Activated naive CD8-positive, alpha-beta T cell treated with anti-CD3 and anti-CD28 coated beads for 36 hours (primary cell): ENCODE results near the gene LMF1. TPM values are rescaled to one million over a fixed set of nuclear protein-coding genes. Genes with fewer than 3 reads are reported as not detected.

ENCODE experiments used
- DNase-seq: peaks from one replicate; pipeline ENCODE4 v3.0.0; 2021
- H3K27ac Mint-ChIP-seq: one replicate; pipeline ENCODE4 v1.8.0; 2022; ENCODE audit warnings: mild to moderate bottlenecking, moderate library complexity, mixed read lengths
- H3K27me3 Mint-ChIP-seq: one replicate; pipeline ENCODE4 v1.8.0; 2022; ENCODE audit warnings: mild to moderate bottlenecking, mixed read lengths
- H3K36me3 Mint-ChIP-seq: one replicate; pipeline ENCODE4 v1.8.0; 2021; ENCODE audit warnings: mild to moderate bottlenecking, mixed read lengths
- H3K4me1 Mint-ChIP-seq: one replicate; pipeline ENCODE4 v1.8.0; 2021; ENCODE audit warnings: mixed read lengths
- H3K4me3 Mint-ChIP-seq: one replicate; pipeline ENCODE4 v1.8.0; 2022; ENCODE audit warnings: mild to moderate bottlenecking, moderate library complexity, mixed read lengths
- H3K9me3 Mint-ChIP-seq: one replicate; pipeline ENCODE4 v1.8.0; 2022; ENCODE audit warnings: mixed read lengths
- total RNA-seq, 2 experiments: library from RNA; stranded (reverse); gene quantifications; one replicate each; pipeline ENCODE4 v1.2.3, GENCODE V29; 2021

The LMF1 gene
- total RNA-seq, 2 experiments from 2014 or later: 7.0 to 8.1 TPM

DNA sequence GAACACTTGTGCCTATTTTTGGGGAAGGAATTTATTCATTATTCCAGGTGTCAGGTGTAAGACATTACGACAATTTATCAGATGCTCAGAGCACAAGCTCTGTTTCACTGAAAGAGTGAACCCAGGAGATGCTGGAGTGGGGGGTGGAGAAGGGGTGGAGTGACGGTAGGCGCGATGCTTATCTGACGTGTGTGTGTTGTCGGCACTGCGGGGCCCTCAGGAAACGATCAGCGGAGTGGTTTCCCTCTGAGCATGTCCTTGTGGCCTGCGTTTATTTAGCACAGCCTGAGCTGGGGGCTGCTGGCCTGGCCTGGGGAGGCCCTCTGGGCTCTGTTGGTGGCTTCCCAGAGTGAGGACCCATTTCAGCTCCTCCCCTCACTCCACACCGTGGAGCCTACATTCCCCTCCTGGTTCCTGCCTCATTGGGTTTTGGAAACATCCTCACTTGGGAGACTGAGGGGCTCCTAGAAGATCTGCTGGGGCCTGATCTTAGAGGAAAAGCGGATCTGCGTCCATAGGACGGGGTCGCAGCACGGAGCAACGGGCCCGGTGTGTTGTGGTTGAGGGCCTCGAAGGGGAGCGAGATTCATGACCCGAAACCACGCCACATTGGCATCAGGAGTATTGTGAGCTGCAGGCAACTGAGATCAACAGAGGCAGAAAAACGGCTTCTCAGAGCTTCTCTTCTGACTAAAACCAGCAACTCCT, 151.3 kb downstream of the LMF1 start:
- Mint-ChIP-seq H3K27ac (no peak overlapping the region), H3K4me1 (peaks cover 3% of the 10 kb centered on the region), H3K27me3 (peaks cover 9% of the 10 kb centered on the region), H3K4me3 (no peak overlapping the region), H3K36me3 (no peaks in the 10 kb centered on the region), H3K9me3 (no peaks in the 10 kb centered on the region)
- no peak for DNase-seq

DNA sequence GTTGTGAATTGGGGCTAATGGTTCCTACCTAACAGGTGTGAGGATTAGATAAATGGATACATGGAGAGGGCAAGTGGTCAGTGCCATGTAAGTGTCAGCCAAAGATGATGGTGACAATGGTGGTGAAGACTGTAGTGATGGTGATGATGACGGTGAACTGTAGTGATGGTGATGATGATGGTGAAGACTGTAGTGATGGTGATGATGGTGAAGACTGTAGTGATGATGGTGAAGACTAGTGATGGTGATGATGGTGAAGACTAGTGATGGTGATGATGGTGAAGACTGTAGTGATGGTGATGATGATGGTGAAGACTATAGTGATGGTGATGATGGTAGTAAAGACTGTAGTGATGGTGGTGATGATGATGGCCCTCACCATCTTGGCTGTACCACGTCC, 152.2 kb downstream of the LMF1 start:
- Mint-ChIP-seq H3K4me3 (no peak overlapping the region), H3K36me3 (no peaks in the 10 kb centered on the region), H3K4me1 (peaks cover 3% of the 10 kb centered on the region), H3K27ac (no peak overlapping the region), H3K9me3 (no peaks in the 10 kb centered on the region), H3K27me3 (peaks cover 12% of the 10 kb centered on the region)
- DNase-seq: no peak

DNA sequence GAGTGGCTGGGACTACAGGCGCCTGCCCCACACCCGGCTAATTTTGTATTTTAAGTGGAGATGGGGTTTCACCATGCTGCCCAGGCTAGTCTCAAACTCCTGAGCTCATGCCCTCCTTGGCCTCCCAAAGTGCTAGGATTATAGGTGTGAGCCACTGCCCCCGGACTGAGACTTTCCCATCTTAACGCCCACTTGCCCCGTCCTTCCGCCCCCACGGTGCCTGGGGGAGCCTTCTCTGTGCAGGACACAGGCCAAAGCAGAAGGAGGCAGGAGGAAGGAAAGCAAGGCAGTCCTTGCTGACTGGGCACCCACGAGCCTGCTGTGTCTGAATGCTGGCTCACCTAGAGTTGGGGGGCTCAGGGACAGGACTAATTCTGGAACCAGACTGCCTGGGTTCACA, 152.7 kb downstream of the LMF1 start:
- Mint-ChIP-seq H3K4me3 (no peak overlapping the region), H3K36me3 (no peaks in the 10 kb centered on the region)

DNA sequence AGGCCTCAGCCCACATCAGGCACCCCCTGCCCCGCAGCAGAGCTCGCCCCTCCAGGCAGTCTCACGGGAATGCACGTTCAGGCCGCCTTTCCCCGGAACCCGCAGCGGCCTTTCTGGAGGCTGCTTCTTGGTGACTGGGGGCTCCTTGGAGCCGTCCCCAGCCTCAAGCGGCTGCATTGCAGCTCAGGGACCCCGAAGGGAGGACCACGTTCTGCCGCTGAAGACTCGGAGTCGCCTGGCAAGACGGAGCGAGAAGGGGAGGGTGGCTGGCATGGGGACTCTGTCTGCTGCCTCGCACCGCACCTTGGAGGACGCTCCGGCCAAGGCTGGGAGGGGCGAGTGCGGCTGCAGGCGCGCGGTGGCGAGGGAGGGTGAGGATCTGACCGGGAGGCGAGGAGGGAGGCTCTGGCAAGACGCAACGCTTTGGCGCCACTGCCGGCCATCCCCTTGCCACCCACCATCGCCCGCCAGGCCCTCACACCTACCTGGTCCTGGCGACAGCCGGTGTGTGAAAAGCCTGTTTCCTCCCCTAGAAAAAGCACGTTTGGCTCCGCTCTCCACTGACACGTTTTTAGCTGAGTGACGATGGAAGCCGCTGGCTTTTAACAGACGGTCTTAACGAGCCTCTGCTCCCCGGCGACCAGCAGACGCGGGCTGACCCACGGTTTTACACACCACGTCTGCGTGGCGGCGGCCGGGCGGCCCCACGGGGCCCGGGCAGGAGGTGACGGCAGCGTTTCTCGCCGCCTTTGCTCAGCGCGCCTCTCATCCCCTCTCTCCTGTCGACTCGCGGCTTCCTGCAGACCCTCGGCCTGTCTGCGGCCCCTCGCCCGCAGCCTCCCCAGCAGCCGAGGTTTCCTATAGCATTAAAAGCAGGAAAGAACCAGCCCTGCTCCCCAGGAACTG, 153.5 kb downstream of the LMF1 start:
- peaks cover 3% of the 10 kb centered on the region for H3K4me1 Mint-ChIP-seq
- no peaks in the 10 kb centered on the region for H3K9me3 Mint-ChIP-seq
- no peak overlapping the region for H3K4me3 Mint-ChIP-seq
- H3K27ac Mint-ChIP-seq: no peak overlapping the region
- DNase-seq: no peak
- peaks cover 17% of the 10 kb centered on the region for H3K27me3 Mint-ChIP-seq
- no peaks in the 10 kb centered on the region for H3K36me3 Mint-ChIP-seq

More for the DNA sequence above, 152.7 kb downstream of the LMF1 start:
- no peak for DNase-seq
- H3K9me3 Mint-ChIP-seq: no peaks in the 10 kb centered on the region
- peaks cover 3% of the 10 kb centered on the region for H3K4me1 Mint-ChIP-seq
- H3K27ac Mint-ChIP-seq: no peak overlapping the region
- H3K27me3 Mint-ChIP-seq: peaks cover 12% of the 10 kb centered on the region

DNA sequence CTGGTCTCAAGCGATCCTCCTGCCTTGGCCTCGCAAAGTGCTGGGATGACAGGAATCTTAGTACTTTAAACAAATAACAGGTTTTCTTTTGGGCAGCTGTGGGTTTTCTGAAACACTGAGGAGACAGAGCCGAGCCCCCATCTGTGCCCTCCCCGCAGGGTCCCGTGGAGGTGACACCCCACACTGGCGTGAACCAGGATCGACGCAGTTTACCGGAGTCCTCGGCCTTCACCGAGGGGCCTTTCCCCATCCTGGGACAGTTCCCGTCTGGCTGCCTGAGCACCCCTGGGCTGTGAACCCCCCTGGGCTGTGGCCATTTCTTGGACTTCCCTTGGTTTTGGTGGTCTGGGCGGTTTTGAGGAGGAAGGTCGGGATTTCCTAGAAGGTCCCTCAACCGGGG, 154.9 kb downstream of the LMF1 start:
- peaks cover 3% of the 10 kb centered on the region for H3K4me1 Mint-ChIP-seq
- no peaks in the 10 kb centered on the region for H3K9me3 Mint-ChIP-seq
- no peak for DNase-seq

DNA sequence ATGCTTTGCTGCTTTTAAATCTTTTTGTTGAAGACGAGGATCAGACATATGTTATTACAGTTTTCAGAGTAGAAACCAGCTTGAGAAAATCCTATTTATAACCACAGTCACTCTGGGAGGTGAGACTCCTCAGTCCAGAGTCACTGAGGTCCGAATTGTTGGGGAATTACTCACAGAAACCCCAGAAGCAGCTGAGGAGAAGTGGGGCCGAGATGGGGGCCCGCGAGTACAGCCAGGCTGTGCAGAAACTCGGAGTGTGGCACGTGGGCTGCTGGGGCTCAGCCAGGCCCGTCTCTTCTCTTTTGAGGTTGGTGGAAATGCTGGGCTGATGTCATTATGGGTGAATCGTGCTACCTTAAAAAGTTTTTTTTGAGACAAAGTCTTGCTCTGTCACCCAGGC, 155.8 kb downstream of the LMF1 start:
- Mint-ChIP-seq H3K27ac (no peak overlapping the region), H3K4me1 (peaks cover 3% of the 10 kb centered on the region), H3K36me3 (no peaks in the 10 kb centered on the region), H3K4me3 (no peak overlapping the region), H3K27me3 (peaks cover 12% of the 10 kb centered on the region), H3K9me3 (no peaks in the 10 kb centered on the region)
- DNase-seq: no peak

More for the DNA sequence above, 154.9 kb downstream of the LMF1 start:
- Mint-ChIP-seq H3K36me3 (no peaks in the 10 kb centered on the region), H3K27ac (no peak overlapping the region), H3K4me3 (no peak overlapping the region), H3K27me3 (peaks cover 15% of the 10 kb centered on the region)

DNA sequence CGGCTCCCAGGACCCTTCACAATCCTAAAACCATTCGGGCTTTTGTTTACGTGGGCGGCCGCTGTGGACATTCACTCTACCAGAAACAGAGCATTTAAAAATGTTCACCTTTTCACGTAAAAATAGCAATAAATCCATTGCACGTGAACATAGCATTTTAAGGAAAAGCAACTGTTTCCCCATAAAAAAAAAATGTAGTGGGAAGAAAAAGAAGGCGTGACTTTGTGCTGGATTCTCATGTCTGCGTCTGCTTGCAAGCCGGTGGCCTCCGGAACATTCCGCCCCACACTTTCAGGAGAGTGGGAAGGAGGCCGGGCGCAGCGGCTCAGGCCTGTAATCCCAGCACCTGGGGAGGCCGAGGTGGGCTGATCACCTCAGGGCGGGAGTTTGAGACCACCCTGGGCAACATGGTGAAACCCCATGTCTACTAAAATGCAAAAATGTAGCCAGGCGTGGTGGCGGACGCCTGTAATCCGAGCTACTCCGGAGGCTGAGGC, 156.8 kb downstream of the LMF1 start:
- no peak overlapping the region for H3K4me3 Mint-ChIP-seq
- H3K27ac Mint-ChIP-seq: no peak overlapping the region
- peaks cover 3% of the 10 kb centered on the region for H3K4me1 Mint-ChIP-seq
- H3K9me3 Mint-ChIP-seq: no peaks in the 10 kb centered on the region
- no peak for DNase-seq
- H3K27me3 Mint-ChIP-seq: peaks cover 12% of the 10 kb centered on the region
- no peaks in the 10 kb centered on the region for H3K36me3 Mint-ChIP-seq

DNA sequence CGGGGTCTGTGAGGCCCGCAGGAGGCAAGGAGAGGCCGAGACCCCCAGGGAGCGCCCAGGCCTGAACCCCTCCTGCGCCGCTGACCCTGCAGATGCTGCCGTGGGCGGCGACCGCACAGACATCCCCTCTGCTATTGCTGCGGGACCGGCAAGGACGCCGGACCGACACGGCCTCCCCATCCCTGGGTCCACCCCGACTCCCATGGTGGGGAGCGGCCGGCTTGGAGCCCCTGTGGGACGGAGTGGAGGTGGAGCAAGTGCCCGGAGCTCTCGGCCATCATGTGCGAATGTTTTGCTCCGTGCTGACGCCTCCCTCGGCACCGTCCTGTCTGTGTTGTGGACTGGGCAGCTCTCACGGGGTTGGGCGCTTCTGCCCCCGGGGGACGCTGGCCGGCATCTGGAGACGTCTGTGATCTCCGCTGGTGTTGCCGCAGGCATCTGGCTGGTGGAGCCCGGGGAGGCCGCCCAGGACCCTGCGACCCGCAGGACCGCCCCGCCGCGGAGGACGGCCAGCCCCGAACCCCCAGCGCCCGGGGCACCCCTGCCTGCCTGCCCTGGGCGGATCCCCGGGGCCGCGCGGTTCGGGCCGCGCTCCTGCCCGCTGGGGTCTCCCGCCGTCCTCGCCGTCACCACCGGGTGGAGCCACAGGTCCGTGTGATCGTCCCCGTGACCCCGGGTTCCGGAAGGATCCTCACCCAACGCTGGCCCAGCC, 157.4 kb downstream of the LMF1 start:
- peaks cover 7% of the 10 kb centered on the region for H3K4me1 Mint-ChIP-seq
- no peaks in the 10 kb centered on the region for H3K36me3 Mint-ChIP-seq
- peaks cover 12% of the 10 kb centered on the region for H3K27me3 Mint-ChIP-seq
- no peak overlapping the region for H3K27ac Mint-ChIP-seq
- H3K9me3 Mint-ChIP-seq: no peaks in the 10 kb centered on the region
- peak; percentile 62 for DNase-seq
- no peak overlapping the region for H3K4me3 Mint-ChIP-seq

DNA sequence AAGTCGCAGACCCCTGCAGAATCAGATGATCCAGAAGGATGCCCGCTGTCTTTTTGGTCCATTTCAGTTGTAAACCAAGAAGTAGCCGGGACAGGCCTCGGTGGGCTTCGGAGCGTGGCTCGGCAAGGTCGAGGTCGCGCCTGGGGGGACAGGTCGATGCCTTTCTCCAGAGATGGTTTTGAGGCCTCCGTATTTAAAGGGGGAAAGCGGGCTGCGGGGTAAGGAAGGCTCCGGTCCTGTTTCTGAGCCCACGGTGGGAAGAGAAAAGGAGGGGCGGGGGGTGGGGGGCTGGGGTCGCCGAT, 162.7 kb downstream of the LMF1 start:
- Mint-ChIP-seq H3K4me3 (peak overlapping the region; percentile 96), H3K4me1 (peaks cover 14% of the 10 kb centered on the region), H3K36me3 (no peaks in the 10 kb centered on the region), H3K9me3 (no peaks in the 10 kb centered on the region), H3K27me3 (peaks cover 9% of the 10 kb centered on the region), H3K27ac (peak overlapping the region; percentile 94)
- no peak for DNase-seq

DNA sequence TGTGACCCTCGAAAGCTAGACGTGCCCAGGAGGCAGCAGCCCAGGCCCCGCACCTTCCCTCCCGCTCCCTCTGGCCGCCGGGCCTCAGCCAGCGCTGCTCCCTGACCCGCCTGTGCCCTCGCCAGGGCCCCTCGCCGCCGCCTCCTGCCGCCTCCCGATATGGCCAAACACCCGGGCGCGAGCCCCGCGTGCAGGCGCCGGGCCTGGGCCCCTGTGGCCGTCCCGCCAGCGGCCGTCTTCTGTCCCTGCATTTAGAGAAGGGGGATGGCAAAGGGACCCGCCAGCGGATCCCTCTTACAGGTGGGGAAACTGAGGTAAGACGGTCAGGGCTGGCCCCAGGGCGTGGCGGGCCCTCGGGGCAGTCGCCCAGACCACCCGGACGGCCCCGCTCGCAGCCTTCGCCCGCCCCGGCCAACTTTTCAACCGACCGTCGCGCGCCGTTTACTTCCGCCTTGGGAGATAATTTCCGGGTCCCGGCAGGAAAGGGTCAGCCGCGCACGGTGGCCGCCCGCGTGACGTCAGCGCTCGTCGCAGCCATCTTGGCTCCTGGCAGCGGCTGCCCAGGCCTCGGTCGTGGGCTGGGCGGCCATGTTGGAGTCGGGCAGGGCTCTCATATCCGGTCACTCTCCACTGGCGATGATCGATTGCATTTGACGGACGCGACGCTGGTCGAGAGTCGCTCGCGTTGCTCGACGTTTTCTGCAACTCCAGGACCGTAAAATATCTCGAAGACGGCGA, 163.3 kb downstream of the LMF1 start:
- H3K27me3 Mint-ChIP-seq: peaks cover 5% of the 10 kb centered on the region
- peak overlapping the region; percentile 94 for H3K27ac Mint-ChIP-seq
- peak; percentile 92 for DNase-seq
- peak overlapping the region; percentile 96 for H3K4me3 Mint-ChIP-seq
- H3K36me3 Mint-ChIP-seq: no peaks in the 10 kb centered on the region
- peaks cover 14% of the 10 kb centered on the region for H3K4me1 Mint-ChIP-seq
- no peaks in the 10 kb centered on the region for H3K9me3 Mint-ChIP-seq

DNA sequence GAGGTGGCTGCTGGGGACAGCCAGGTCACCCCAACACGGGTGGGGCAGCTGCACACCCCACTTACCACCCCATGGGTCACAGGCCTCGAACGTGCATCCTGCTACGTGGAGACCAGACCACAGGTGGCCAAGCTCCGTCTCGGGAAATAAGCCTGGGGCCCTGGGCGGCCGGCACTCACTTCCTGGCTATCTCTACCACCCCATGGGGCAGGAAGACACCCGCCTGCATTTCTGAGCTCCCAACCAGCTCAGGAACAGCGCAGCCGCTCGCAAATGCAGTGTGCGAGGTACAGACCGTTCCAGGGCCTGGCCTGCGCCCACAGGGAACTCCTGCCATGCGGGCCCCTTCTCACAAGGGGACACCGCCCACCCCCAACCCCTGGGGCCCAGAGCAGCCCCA, 165.3 kb downstream of the LMF1 start:
- Mint-ChIP-seq H3K36me3 (no peaks in the 10 kb centered on the region), H3K9me3 (no peaks in the 10 kb centered on the region), H3K27ac (no peak overlapping the region), H3K4me1 (peaks cover 14% of the 10 kb centered on the region), H3K27me3 (peaks cover 12% of the 10 kb centered on the region), H3K4me3 (no peak overlapping the region)
- no peak for DNase-seq

DNA sequence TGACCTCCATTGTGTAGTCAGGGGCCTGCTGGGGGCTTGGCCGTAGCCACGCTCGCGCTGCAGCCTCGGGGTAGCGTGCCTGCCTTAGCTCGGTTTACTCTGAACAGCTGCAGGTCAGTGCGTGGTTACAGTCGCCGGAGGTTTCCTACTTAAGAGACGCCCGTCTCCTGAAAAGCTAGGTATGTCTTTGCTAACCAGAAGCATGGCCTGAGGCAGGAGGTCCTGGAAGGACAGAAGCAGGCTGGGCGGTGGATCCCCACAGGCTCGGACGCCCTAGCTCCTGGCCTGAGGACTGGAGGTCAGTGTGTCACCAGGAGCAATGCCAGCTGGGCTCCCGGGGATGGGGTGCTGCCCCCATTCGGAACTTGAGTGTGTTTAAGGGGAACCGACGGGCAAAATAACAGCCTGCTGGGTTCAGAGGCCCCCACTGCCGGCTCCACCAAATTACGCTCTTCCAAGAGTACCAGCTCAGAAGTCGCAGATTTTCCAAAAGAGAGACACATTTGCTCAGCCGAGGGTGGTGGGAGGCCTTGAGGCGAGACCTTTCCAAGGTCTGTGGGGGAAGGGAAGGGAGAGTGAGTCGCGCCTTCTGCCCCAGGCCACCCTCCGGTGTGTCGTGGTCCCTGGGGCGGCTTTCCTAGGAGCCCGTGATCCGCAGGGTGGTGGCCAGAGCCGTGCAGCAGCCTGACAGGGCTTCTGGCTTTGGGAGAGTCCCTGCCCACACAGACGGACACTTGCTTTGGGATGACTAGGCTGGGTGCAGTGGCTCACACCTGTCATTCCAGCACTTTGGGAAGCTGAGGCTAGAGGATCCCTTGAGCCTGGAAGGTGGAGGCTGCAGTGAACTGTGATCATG, 166.4 kb downstream of the LMF1 start:
- no peak for DNase-seq
- Mint-ChIP-seq H3K4me1 (peaks cover 14% of the 10 kb centered on the region), H3K9me3 (no peaks in the 10 kb centered on the region), H3K4me3 (no peak overlapping the region), H3K27ac (no peak overlapping the region), H3K36me3 (no peaks in the 10 kb centered on the region), H3K27me3 (peaks cover 12% of the 10 kb centered on the region)

DNA sequence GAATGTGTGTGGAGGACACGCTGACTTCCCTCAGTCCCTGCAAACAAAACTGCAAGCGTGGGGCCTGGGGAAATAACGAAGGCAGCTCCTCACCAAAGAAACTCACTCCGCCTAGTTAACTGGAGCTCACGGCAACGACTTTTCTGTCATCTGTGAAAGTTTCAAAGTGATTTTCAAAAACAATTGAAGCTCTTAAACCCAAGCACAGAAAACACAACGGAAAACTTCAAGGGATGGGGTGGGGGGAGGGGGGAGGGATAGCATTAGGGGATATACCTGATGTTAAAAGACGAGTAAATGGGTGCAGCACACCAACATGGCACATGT, 167.1 kb downstream of the LMF1 start:
- Mint-ChIP-seq H3K27me3 (peaks cover 13% of the 10 kb centered on the region), H3K9me3 (no peaks in the 10 kb centered on the region), H3K36me3 (no peaks in the 10 kb centered on the region), H3K4me3 (no peak overlapping the region), H3K27ac (no peak overlapping the region), H3K4me1 (peaks cover 11% of the 10 kb centered on the region)
- DNase-seq: no peak
